ENCODE results near the gene ATP9B.

- TF ChIP-seq CTCF (IDR thresholded peaks at IDR 0.05; ENCODE audit: insufficient read depth, low read depth, low read length): no peak
- TF ChIP-seq EZH2 (IDR thresholded peaks at IDR 0.05; ENCODE audit: insufficient read depth, low read length): no peak
Measured at GRCh38 chr18:79133724-79134123, 64.5 kb downstream of the ATP9B start.

All from astrocyte (in vitro differentiated cells and primary cell).